Lung (tissue), 16 donors: Measurements from ENCODE around the gene CRIP3. TPM values are rescaled to one million over a fixed set of nuclear protein-coding genes. Genes with fewer than 3 reads are reported as not detected.
"Not testable (repeated sequence)": the region's sequence is repeated elsewhere in the genome, so short reads cannot be mapped to it uniquely, and the experiment has no call there.

Experiments used
- ATAC-seq: fragments of 200-7000 bp; cut with Tn5 transposase; one replicate; pipeline ENCODE4 v1.9.1; 2020; ENCODE audit warnings: moderate number of reproducible peaks; ENCODE audit not compliant: insufficient read depth, low FRiP score
- DNase-seq, 3 donors: peaks; one replicate each; pipeline ENCODE4 v3.0.0-alpha.2; 2013 to 2017
- H3K27ac ChIP-seq, 2 donors: one replicate each; pipeline ENCODE4 v1.5.1; 2013; ENCODE audit warnings: mild to moderate bottlenecking in 2 of 2, moderate library complexity in 2 of 2, control low read depth in 1 of 2, inconsistent platforms in 1 of 2, low read depth in 1 of 2, low read length in 1 of 2
- H3K27me3 ChIP-seq, 3 donors: one replicate each; pipeline ENCODE4 v1.5.1; 2013; ENCODE audit warnings: low read length in 2 of 3; ENCODE audit not compliant: control insufficient read depth in 3 of 3, insufficient read depth in 3 of 3
- H3K36me3 ChIP-seq, 4 donors: one replicate each; pipeline ENCODE4 v1.5.1; 2013; ENCODE audit warnings: low read length in 4 of 4, mild to moderate bottlenecking in 1 of 4, moderate library complexity in 1 of 4; ENCODE audit not compliant: control insufficient read depth in 4 of 4, insufficient read depth in 4 of 4
- H3K4me1 ChIP-seq, 5 donors: one replicate each; pipeline ENCODE4 v1.5.1; 2013; ENCODE audit warnings: low read length in 5 of 5, mild to moderate bottlenecking in 2 of 5, moderate library complexity in 1 of 5; ENCODE audit not compliant: control insufficient read depth in 5 of 5, insufficient read depth in 5 of 5
- H3K4me3 ChIP-seq: one replicate; pipeline ENCODE4 v1.5.1; 2013; ENCODE audit warnings: mild to moderate bottlenecking, control low read depth, moderate library complexity
- H3K9ac ChIP-seq, 2 donors: one replicate each; pipeline ENCODE4 v1.5.1; 2013; ENCODE audit warnings: low read length in 2 of 2, control low read depth in 1 of 2; ENCODE audit not compliant: insufficient read depth in 1 of 2
- H3K9me3 ChIP-seq, 4 donors: one replicate each; pipeline ENCODE4 v1.5.1; 2013; ENCODE audit warnings: low read length in 3 of 4, mild to moderate bottlenecking in 1 of 4, moderate library complexity in 1 of 4; ENCODE audit not compliant: control insufficient read depth in 4 of 4, insufficient read depth in 3 of 4
- CTCF ChIP-seq: IDR thresholded peaks from 2 replicates; pipeline ENCODE4 v1.5.1; 2012; ENCODE audit warnings: mild to moderate bottlenecking; ENCODE audit errors: control extremely low read depth, extremely low read depth
- WGBS, 2 donors: extraction: QIAGEN DNeasy Blood & Tissue Kit; methylation state at CpG; one replicate each; pipeline ENCODE4 v1.1.7; 2013; 5-methylcytosine and 5-hydroxymethylcytosine counted together
- long read RNA-seq, 5 donors: transcript quantifications; one replicate each; lab custom pipeline, GENCODE V29; 2026
- polyA plus RNA-seq, 2 donors: library from polyadenylated mRNA; stranded (reverse); fragments of 200-250 nt; gene quantifications; one replicate each; pipeline ENCODE4 v1.2.1, GENCODE V29; 2013
- total RNA-seq, 2 donors: library from RNA; depleted of rRNA in 1 of 2; stranded (reverse); fragments of >200 nt in 1 of 2; gene quantifications; one replicate each; pipeline ENCODE4 v1.2.1, GENCODE V29; 2014 to 2021
- donor health status: control.
- donor health status: control.
- donor health status: Bipolar disorder and iron deficiency.
- donor health status: healthy.
- donor health status: DM: yes; HTN: yes; CAD: no.

The CRIP3 gene
- total RNA-seq: 1 to 10 TPM in 1 of 2 donors, under 1 TPM in 1; 0.83 to 1.3 TPM
- polyA plus RNA-seq: under 1 TPM; 0.39 to 0.69 TPM
- long read RNA-seq, donor 1, partial matches to known transcripts: 0 of 1 reads
- long read RNA-seq, donor 1, other reads (novel, unspliced or antisense): 0 of 1 reads
- long read RNA-seq, donor 2: 0 reads
- long read RNA-seq, donor 3, partial matches to known transcripts: 0 of 1 reads
- long read RNA-seq, donor 3, other reads (novel, unspliced or antisense): 0 of 1 reads
- long read RNA-seq, donor 4: 0 reads
- long read RNA-seq, donor 5, partial matches to known transcripts: 0 of 1 reads
- long read RNA-seq, donor 5, other reads (novel, unspliced or antisense): 0 of 1 reads

DNA sequence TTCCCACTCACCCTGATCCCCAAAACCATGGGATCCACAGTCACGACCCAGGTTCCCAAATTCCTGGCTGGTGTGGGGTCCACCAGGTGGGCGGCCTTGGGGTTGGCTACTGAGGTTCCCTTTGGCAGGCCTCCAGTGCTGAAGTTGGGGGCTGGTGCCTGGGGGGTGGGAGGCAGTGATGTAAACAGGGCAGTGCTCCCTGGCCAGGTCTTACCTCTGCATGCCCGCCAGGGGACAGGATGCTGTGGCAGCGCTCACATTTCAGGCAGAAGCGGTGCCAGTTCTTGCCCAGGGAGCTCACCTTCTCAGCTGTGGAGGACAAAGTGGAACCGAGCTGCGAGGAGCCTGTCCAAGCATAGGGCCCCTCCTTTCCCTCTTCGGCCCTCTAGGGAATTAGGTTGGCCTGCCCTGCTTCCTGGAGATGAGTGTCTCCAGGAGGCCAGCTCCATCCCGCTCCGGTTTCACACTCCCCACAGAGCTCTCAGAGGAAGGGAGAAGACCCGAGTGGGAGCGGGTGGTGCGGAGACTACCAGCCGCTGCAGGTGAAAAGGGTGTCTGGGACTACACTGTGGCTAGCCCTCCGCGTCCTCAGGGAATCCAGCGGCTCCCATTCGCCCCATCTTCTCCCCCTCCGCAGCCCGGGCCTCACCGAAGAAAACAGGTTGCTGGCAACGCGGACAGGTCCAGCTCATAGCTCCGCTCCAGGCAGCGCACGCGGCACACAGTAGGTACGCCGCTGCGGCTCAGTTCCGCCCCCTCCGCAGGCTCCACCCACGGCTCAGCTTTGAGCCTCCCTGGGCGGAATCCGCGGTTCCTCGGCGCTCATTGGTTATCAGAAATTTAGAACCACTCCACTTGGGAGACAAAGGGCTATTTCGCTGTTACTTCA lies at the start of gene CRIP3:
CRIP3 (minus strand) TSS at position 726 of the 889 bp plus-strand sequence; CDS start at position 692, 34 bp downstream.
- Histone ChIP-seq H3K4me1 (peaks cover 0 to 9% (median 0%) of the 10 kb centered on the region in 5 donors), H3K27me3 (peaks cover 0 to 6% (median 0%) of the 10 kb centered on the region in 3 donors), H3K4me3 (no peak within 1 kb of the TSS), H3K9ac (no peak within 1 kb of the TSS), H3K36me3 (no peaks in the 10 kb centered on the region), H3K9me3 (no peaks in the 10 kb centered on the region), H3K27ac (no peak within 1 kb of the TSS)
- ATAC-seq (peak; percentile 8), DNase-seq (peak in 2 of 3 donors; percentile 13 to 28)
- 7 to 8% methylated on average over 35 to 39 of the region's 39 CpGs for WGBS, 2 donors
- no peak for TF ChIP-seq CTCF

DNA sequence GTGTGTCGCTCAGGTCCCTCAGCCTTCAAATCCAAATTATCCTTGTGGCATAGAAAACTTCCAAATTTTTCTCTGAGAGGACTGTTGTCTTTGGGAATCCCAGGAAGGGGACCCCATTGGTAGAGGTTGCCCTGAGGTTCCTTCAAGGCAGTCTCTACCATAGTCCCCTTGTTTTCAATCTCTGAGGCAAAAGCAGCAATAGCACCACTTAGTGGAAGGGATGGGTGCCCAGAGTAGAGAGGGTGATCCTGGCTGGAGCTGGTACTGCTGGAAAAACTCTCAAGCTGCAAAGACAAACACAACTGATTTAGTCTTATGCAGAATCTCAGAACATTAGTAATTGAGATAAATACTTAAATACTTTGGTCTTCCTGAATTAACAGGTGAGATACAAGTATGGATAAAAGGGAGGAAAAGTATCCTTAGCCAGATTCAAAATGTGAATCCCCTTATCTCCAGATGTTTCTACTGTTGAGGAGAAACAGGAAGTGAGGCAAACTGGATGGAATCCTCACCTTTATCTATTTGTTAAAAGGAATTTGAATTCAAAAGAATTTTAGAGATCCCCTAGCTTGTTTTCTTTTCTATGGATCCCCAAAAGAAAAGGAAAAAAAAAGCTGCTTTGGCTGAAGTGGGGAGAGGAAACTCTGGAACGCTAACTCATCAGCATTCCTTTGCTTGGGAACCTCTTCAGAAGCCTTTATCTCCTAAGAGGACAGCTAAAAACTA lies 47.4 kb upstream of the CRIP3 start:
- Histone ChIP-seq H3K27me3 (no peaks in the 10 kb centered on the region), H3K36me3 (peaks cover 23 to 36% (median 28%) of the 10 kb centered on the region in 4 donors), H3K9me3 (peaks cover 0 to 4% (median 0%) of the 10 kb centered on the region in 4 donors), H3K27ac (no peak overlapping the region), H3K9ac (no peak overlapping the region), H3K4me1 (no peaks in the 10 kb centered on the region), H3K4me3 (no peak overlapping the region)
- ATAC-seq: no peak
- DNase-seq: no peak
- WGBS, 2 donors: 87 to 90% methylated on average over 2 of the region's 2 CpGs
- TF ChIP-seq CTCF: no peak

DNA sequence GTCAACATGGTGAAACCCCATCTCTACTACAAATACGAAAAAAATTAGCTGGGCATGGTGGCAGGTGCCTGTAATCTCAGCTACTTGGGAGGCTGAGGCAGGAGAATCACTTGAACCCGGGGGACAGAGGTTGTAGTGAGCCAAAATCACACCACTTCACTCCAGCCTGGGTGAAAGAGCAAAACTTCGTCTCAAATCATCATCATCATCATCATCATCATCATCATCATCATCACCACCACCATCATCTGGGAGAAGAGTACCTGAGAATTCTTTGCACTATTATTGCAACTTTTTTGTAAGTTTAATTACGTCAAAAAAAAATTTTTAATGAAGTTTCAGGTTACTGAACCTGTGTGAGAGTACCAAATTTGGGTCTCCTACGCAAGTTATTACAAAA lies 43.3 kb upstream of the CRIP3 start:
- not testable (repeated sequence) for H3K9me3 ChIP-seq, H3K4me3 ChIP-seq, H3K9ac ChIP-seq, ATAC-seq, H3K4me1 ChIP-seq, DNase-seq, H3K27ac ChIP-seq, H3K27me3 ChIP-seq
- WGBS, 2 donors: 93 to 95% methylated on average over 5 of the region's 5 CpGs
- peaks cover 16 to 44% (median 25%) of the 10 kb centered on the region in 4 donors for H3K36me3 ChIP-seq
